Smooth muscle cell of the brain vasculature (primary cell): Measurements from ENCODE around the gene ZXDB.
"Not testable (repeated sequence)": the region's sequence is repeated elsewhere in the genome, so short reads cannot be mapped to it uniquely, and the experiment has no call there.

ENCODE experiments used
- DNase-seq: peaks from one replicate; pipeline ENCODE4 v3.0.0-alpha.2; 2012; ENCODE audit warnings: low read depth, low spot score

Gene ZXDB

GRCh38 chrX:57591284-57592159 lies at the start of gene ZXDB:
Gene ZXDB, plus strand, starts transcription at chrX:57592011. Its CDS starts 38 bp downstream, at chrX:57592049.
- not testable (repeated sequence) for DNase-seq

GRCh38 chrX:57565198-57565597 lies 26.6 kb upstream of the ZXDB start:
- DNase-seq: no peak

- no peak for DNase-seq
Measured at GRCh38 chrX:57573754-57574153, 18.1 kb upstream of the ZXDB start.

DNA sequence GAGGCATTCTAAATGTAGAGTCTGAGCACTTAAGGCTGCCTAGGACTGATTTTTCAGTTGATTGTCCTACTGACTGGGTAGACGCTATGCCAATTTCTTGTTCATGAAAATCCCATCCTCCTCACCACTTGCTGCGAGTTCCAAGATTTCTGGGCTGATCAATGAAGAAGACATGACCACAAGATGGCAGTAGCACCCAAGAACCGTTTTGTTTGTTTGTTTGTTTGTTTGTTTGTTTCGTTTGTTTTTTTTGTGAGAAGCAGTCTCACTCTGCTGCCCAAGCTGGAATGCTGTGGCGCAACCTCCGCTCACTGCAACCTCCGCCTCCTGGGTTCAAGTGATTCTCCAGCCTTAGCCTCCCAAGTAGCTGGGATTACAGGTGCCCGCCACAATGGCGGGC lies 8.9 kb upstream of the ZXDB start:
- DNase-seq: not testable (repeated sequence)

- no peak for DNase-seq
Measured at GRCh38 chrX:57583477-57583876, 8.3 kb upstream of the ZXDB start.

GRCh38 chrX:57586360-57586759 lies 5.5 kb upstream of the ZXDB start:
- DNase-seq: no peak

DNA sequence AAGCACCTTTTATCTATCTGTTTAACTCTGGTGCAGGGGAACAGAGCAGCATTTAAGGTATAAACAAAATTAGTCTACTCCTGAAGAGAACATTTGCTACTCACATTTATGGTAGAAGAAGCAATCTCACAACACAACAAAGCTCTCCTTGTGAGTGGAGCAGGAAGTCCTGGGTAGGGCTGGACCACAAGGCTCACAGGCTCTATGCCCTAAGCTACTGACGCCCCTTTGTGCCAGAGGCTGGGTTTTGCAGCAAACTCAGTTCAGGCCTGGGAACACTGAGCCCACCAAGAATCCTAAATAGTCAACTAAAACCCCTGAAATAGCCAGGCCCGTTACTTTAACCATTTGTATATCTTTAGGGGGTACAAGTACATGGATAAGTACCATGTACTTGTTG lies 4.7 kb upstream of the ZXDB start:
- no peak for DNase-seq

DNA sequence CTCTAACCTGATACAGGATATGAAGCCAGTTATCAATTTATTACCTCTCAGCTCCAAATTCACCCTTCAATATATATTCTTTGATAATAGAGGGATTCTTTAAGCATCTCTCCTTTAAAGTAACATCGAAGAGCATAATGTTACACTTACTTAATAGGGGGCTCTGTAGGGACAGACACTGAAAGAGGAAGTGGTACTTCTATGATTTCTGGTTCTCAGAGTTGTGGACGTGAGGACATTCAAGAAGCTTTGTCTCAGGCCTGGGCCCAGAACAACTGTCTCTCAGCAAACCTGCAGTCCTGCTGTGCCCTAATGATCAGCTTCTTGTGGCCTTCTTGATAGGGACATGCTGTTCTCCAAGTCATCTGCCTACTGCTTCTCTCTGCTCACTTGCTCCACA lies 4.2 kb upstream of the ZXDB start:
- no peak for DNase-seq

GRCh38 chrX:57592160-57592893 lies 516 bp downstream of the ZXDB start:
- DNase-seq: not testable (repeated sequence)

- DNase-seq: not testable (repeated sequence)
Measured at GRCh38 chrX:57592894-57593215, 1.0 kb downstream of the ZXDB start.

DNA sequence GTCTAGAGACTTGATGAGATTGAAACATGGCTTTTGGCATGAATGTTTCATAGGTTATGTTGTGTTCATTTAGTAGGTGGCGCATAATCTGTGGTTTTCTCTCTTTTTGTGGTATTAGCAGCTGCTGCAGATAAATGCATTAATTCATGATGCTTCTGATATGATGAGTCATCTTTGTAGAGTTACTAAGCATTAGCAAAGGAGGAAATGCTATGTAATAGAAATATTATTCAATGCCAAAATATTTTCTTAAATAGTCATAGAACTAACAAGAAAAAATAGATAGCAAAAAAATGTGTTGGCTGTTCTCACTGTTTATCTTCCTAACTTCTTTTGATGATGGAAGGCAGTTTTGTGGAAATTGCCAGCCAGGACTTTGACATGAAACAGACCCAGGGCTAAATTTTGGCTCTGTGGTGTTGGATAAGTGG lies 3.6 kb downstream of the ZXDB start:
- no peak for DNase-seq

DNA sequence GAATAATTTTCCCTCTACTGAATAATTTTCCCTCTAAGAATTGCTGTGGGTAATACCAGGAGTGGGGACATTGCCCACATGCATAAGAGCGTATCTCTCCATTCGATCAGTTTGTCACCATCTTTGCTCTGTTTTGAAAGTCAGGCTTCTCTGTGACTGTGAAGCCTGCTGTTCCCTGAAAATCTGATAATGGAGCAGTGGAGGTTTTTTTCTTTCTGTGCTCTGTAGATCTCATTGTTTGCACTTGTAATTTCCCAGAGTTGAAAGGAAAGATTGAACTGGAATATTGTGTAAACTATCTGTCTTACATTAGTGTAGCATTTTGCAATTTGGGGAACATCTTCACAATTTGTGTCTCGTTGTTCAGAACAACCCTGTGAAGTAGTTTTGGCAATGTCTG lies 4.3 kb downstream of the ZXDB start:
- no peak for DNase-seq

DNA sequence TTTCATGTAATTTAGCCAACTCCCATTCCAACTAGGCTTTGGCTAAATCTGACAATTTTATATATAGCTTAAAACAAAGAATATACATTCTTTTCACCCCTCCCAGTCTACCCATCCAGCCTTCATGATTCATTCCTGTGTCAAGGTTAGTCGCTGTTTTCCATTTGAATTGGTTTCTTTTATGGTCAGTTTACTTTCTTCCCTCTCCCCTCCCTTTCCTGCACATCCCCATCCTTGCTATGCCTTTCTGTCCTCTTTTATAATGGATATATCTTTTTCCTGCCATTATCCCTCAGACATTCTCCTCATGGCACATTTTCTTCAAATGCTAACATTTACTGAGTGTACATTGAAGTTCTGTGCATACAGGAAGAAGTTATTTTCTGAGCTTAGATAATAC lies 4.7 kb downstream of the ZXDB start:
- no peak for DNase-seq

DNA sequence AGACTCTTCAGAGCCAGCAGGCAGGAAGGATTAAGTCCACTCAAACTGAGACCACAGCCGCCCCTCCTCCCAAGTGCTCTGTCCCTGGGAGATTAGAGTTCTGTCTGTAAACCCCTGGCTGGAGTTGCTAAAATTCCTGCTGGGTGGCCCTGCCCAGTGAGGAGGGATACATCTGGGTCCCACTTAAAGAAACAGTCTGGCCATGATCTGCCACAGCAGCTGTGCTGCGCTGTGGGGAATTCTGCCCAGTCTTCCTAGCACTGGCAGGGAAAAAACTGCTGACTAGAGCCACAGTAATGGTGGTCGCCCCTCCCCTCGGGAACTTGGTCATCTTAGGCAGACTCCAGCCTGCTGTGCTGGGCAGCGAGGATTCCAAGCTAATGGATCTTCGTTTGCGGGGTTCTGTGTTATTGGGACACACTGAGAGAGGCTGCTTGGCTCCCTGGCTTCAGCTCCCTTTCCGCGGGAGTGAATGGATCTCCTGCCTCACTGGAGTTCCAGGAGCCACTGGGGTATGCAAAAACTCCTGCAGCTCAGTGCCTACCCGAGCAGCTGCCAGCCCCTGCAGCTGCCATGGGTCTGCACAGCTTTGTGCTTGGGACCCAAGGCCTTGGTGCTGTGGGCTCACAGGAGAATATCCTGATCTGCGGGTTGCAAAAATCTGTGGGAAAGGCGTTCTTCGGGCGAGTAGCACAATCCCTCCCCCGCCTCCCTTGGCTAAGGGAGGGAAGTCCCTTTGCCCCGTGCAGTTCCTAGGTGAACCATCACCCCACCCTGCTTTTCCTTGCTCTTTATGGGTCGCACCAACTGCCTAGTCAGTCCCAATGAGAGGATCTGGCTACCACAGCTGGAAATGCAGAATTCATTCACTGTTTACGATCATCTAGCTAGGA lies 15.7 kb downstream of the ZXDB start:
- no peak for DNase-seq

- DNase-seq: not testable (repeated sequence)
Measured at GRCh38 chrX:57613351-57613750, 21.5 kb downstream of the ZXDB start.

GRCh38 chrX:57629438-57629837 lies 37.6 kb downstream of the ZXDB start:
- DNase-seq: not testable (repeated sequence)

DNA sequence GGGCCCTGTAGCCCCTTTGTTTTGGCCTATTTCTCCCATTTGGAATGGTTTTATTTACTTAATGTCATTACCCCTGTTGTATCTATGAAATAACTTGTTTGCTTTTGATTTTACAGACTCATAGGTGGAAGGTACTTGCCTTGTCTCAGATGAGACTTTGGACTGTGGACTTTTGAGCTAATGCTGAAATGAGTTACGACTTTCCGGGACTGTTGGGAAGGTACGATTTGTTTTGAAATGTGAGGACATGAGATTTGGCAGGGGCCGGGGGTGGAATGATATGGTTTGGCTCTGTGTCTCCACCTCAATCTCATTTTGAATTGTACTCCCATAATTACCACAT lies 48.8 kb downstream of the ZXDB start:
- no peak for DNase-seq

- no peak for DNase-seq
Measured at GRCh38 chrX:57641338-57641737, 49.5 kb downstream of the ZXDB start.

GRCh38 chrX:57643698-57644097 lies 51.9 kb downstream of the ZXDB start:
- DNase-seq: no peak

DNA sequence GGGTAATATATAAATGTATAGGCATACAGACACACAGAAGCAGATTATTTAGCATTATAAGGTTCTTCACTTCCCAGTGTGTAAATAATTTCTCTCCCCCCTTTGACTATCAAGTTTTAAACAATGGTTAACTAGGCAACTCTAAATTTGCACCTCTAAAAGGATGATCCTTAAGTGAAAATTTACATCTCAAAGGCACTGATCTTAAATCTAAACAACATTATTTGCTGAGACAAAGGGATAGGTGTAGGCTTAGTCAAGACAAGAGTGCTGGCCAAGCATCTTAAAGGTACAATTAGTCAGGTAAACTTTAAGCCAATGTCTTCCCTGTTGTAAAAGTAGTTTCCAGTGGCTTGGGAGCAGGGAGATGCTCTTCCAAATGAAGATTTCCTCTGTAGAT lies 55.2 kb downstream of the ZXDB start:
- no peak for DNase-seq
